GM12878 (cell line): ENCODE measurements around the gene LEKR1. TPM values are rescaled to one million over a fixed set of nuclear protein-coding genes. Genes with fewer than 3 reads are reported as not detected.

Experiments
- ATAC-seq: fragments of 200-7000 bp; cut with Tn5 transposase; 3 replicates; pipeline ENCODE4 v1.9.1; 2020; ENCODE audit warnings: mild to moderate bottlenecking, moderate library complexity
- BruUV-seq: library from RNA; stranded (reverse); fragments of 400-500 nt; replicated peaks from 2 replicates; lab custom pipeline; 2021; lab: Mats Ljungman, UMichigan
- CTCF ChIA-PET: fragments of 300-600 bp; sonication (Branson Sonifier 250); formaldehyde crosslinking; extraction: SDS; loops from one replicate; lab custom pipeline; 2021; ENCODE audit warnings: inconsistent platforms; lab: Yijun Ruan, JAX
- POLR2A ChIA-PET: fragments of 350-600 bp; formaldehyde crosslinking; extraction: SDS; loops from one replicate; lab custom pipeline; 2021; ENCODE audit warnings: inconsistent platforms; lab: Charles Lee
- RAD21 ChIA-PET: fragments of 300-600 bp; sonication (Branson Sonifier 250); formaldehyde crosslinking; loops from one replicate; lab custom pipeline; 2023; ENCODE audit warnings: antibody characterized with exemption; ENCODE audit not compliant: unreplicated experiment; lab: Charles Lee
- SMC1A ChIA-PET: fragments of 300-600 bp; sonication (Branson Sonifier 250); formaldehyde crosslinking; loops from one replicate; lab custom pipeline; 2023; ENCODE audit not compliant: unreplicated experiment, uncharacterized antibody; lab: Charles Lee
- DNase-seq: peaks from one replicate; pipeline ENCODE4 v3.0.0-alpha.2; 2011; ENCODE audit warnings: low read depth, low spot score
- FAIRE-seq: peaks from 3 replicates; lab custom pipeline; 2011; peaks lifted over from hg19 to GRCh38; lab: Jason Lieb, UNC
- H2AFZ ChIP-seq: 2 replicates; pipeline ENCODE4 v1.6.0; 2011; ENCODE audit warnings: low read depth, low read length, control low read depth; ENCODE audit not compliant: control insufficient read depth
- H3K27ac ChIP-seq: 2 replicates; pipeline ENCODE4 v1.5.1; 2011; ENCODE audit warnings: control low read depth; ENCODE audit not compliant: control insufficient read depth, insufficient read depth
- H3K27me3 ChIP-seq, 2 experiments: replicated peaks in 1 of 2; 2 replicates each; pipeline versions ENCODE4 v1.6.0 to v1.6.1; 2011; ENCODE audit warnings: low read length in 1 of 2; ENCODE audit not compliant: control insufficient read depth in 2 of 2, insufficient read depth in 2 of 2
- H3K36me3 ChIP-seq, 2 experiments: 2 replicates each; pipeline ENCODE4 v1.5.1; 2011; ENCODE audit warnings: low read length in 1 of 2; ENCODE audit not compliant: control insufficient read depth in 2 of 2, insufficient read depth in 2 of 2
- H3K4me1 ChIP-seq: 2 replicates; pipeline ENCODE4 v1.6.1; 2011; ENCODE audit warnings: mild to moderate bottlenecking, low read length, moderate library complexity, mixed read lengths; ENCODE audit not compliant: control insufficient read depth, insufficient read depth
- H3K4me2 ChIP-seq: 2 replicates; pipeline ENCODE4 v1.6.0; 2011; ENCODE audit warnings: control low read depth; ENCODE audit not compliant: control insufficient read depth, insufficient read depth
- H3K4me3 ChIP-seq: fragments of 200-600 bp; sonication (generic); 2 replicates; pipeline ENCODE4 v1.5.1; 2016
- H3K79me2 ChIP-seq: 2 replicates; pipeline ENCODE4 v1.6.0; 2011; ENCODE audit warnings: low read length; ENCODE audit not compliant: control insufficient read depth, insufficient read depth
- H3K9ac ChIP-seq: 2 replicates; pipeline ENCODE4 v1.8.0; 2011; ENCODE audit warnings: low read length, control low read depth, mixed read lengths; ENCODE audit not compliant: control insufficient read depth, insufficient read depth
- H3K9me3 ChIP-seq: replicated peaks from 3 replicates; pipeline ENCODE4 v1.5.1; 2011; ENCODE audit warnings: mild to moderate bottlenecking, low read length; ENCODE audit not compliant: control insufficient read depth, insufficient read depth
- H4K20me1 ChIP-seq: 2 replicates; pipeline ENCODE4 v1.6.0; 2011; ENCODE audit not compliant: control insufficient read depth, insufficient read depth
- CBFB ChIP-seq: IDR thresholded peaks from 2 replicates; pipeline ENCODE4 v1.6.1; 2016; ENCODE audit warnings: antibody characterized with exemption, low read depth
- CREM ChIP-seq: IDR thresholded peaks from 2 replicates; pipeline ENCODE4 v1.6.1; 2014; ENCODE audit warnings: antibody characterized with exemption, low read depth
- HSF1 ChIP-seq: fragments of 150-350 bp; IDR thresholded peaks from 2 replicates; pipeline ENCODE4 v1.6.1; 2014; ENCODE audit warnings: mild to moderate bottlenecking, low read depth, low read length
- IRF3 ChIP-seq: fragments of 450-650 bp; IDR thresholded peaks from 2 replicates; pipeline ENCODE4 v1.6.1; 2014; ENCODE audit warnings: mild to moderate bottlenecking
- PAX8 ChIP-seq: fragments of 450-650 bp; IDR thresholded peaks from 2 replicates; pipeline ENCODE4 v1.6.1; 2017; ENCODE audit warnings: mild to moderate bottlenecking, moderate library complexity
- WGBS: methylation state at CpG from one replicate; pipeline ENCODE4 v1.1.6; 2016; ENCODE audit warnings: low lambda C conversion rate; ENCODE audit not compliant: insufficient replicate concordance, insufficient coverage; ENCODE audit errors: missing lambda C conversion rate; 5-methylcytosine and 5-hydroxymethylcytosine counted together
- in situ Hi-C: fragments of 300-500 bp; cut with MboI; formaldehyde crosslinking; loops from 9 replicates; pipeline ENCODE4 v1.14.3; 2018; ENCODE audit warnings: mixed read lengths
- intact Hi-C: fragments of 100-400 bp; cut with micrococcal nuclease; formaldehyde crosslinking; loops from one replicate; pipeline ENCODE4 v1.14.2; 2022; ENCODE audit not compliant: unreplicated experiment
- polyA plus RNA-seq, 11 experiments: library from polyadenylated mRNA; depleted of rRNA in 4 of 11; unstranded in 6 of 11; stranded (reverse) in 5 of 11; fragments of >200 nt; fragmentation: Nextera tagmentation in 4 of 11; fragmentation: Illumina TruSeq in 1 of 11; extraction: Ambion mirVana in 4 of 11; extraction: Trizol in 1 of 11; gene quantifications; 1 replicate in 1 of 11; 2 replicates in 10 of 11; pipeline versions ENCODE4 v1.2.1 to v1.2.3, GENCODE V29; 2011 to 2016; ENCODE audit warnings: inconsistent platforms in 2 of 11, missing spikeins in 2 of 11, low read depth in 1 of 11
- total RNA-seq, 4 experiments: library from RNA; depleted of rRNA in 3 of 4; stranded (reverse); fragments of >200 nt in 3 of 4; fragmentation: Illumina TruSeq in 1 of 4; extraction: Trizol in 1 of 4; gene quantifications; 2 replicates each; pipeline versions ENCODE4 v1.2.1 to v1.2.3, GENCODE V29; 2013 to 2021

Gene LEKR1
- total and polyA plus RNA-seq, 10 of the 15 experiments (the other 5 are each of a cell fraction or from before 2014, with no cell fraction given): 0.48 to 3.2 (median 1.3) TPM

GRCh38 chr3:156862338-156862737, 36.2 kb downstream of the LEKR1 start:
- 71% methylated on average over 2 of the region's 2 CpGs for WGBS
- H3K36me3 ChIP-seq: no peaks in the 10 kb centered on the region
- ChIA-PET RAD21 (interaction anchor here (0.7 kb wide), 1 partner anchor 50 kb away, joined by 3 read pairs; no protein-coding TSS in a partner anchor), CTCF (interaction anchor here (1.1 kb wide), 1 partner anchor 275 kb away, joined by 3 read pairs; no protein-coding TSS in a partner anchor), SMC1A (no interaction called here), POLR2A (no interaction called here)
- no peaks in the 10 kb centered on the region for H4K20me1 ChIP-seq
- ATAC-seq: no peak
- no peaks in the 10 kb centered on the region for H3K27me3 ChIP-seq
- H3K9ac ChIP-seq: no peak overlapping the region
- FAIRE-seq: no peak
- in situ Hi-C loops: no loop called here
- H3K27ac ChIP-seq: no peak overlapping the region
- DNase-seq: no peak
- H3K9me3 ChIP-seq: no peaks in the 10 kb centered on the region
- no peak overlapping the region for H3K4me2 ChIP-seq
- no TSS peak for BruUV-seq
- H2AFZ ChIP-seq: no peak overlapping the region
- H3K4me1 ChIP-seq: no peaks in the 10 kb centered on the region
- TF ChIP-seq HSF1 (no peak), IRF3 (no peak), PAX8 (no peak), CREM (no peak), CBFB (no peak)
- no peak overlapping the region for H3K4me3 ChIP-seq
- intact Hi-C loops: no loop called here
- H3K79me2 ChIP-seq: no peaks in the 10 kb centered on the region
